HG02938 (cell line): ENCODE measurements around the gene NOL4L.
"Not testable (repeated sequence)": the region's sequence is repeated elsewhere in the genome, so short reads cannot be mapped to it uniquely, and the experiment has no call there.

Source experiments
- ATAC-seq: cut with Tn5 transposase; IDR thresholded peaks from one replicate; pipeline ENCODE4 v1.9.1; 2021; ENCODE audit warnings: mild to moderate bottlenecking, moderate library complexity; ENCODE audit not compliant: unreplicated experiment

The NOL4L gene

DNA sequence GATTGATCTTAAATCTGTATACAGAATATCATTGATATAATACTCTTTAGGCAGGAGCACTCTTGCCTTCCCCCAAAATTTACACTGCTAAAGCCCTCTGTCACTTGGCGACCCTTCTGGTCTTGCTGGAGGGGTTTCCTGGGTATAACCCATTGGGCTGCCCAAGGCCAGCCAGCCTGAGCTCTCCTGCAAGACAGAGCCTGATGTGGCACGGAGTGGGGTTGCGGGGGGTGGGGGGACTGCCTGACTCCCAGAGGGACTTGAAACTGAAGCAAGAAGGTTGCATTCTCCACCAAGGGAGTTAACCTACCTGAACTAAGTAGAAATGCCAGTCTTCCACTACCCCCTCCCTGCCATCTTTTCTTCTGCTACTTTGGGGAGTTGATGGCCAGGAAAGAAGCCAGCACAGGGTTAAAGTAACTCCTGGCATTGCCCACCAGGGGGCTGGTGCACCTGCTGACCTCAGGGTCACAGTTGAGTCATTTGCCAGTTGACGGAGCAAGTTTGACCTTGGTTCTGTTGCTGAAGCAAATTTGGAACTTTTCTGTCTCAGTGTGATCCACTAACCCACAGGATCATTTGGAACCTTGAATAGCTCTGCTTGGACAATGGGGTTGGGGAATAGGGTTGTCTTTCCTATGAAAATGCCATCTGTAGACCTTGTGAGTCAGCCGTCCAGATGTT lies 147.6 kb downstream of the NOL4L start:
- ATAC-seq, result no peak

DNA sequence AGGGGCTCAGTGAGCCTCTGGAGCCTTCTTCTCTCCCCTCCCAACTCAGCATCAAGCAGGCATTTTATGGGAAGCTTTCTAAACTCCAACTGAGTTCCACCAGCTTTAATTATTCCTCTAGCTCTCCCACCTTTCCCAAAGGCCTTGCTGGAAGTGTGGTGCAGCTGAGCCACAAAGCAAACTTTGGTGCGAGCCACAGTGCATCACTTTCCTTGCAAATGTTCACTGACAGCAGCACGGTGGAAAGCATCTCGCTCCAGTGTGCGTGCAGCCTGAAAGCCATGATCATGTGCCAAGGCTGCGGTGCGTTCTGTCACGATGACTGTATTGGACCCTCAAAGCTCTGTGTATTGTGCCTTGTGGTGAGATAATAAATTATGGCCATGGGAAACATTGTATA lies 148.2 kb downstream of the NOL4L start:
- ATAC-seq, result no peak

DNA sequence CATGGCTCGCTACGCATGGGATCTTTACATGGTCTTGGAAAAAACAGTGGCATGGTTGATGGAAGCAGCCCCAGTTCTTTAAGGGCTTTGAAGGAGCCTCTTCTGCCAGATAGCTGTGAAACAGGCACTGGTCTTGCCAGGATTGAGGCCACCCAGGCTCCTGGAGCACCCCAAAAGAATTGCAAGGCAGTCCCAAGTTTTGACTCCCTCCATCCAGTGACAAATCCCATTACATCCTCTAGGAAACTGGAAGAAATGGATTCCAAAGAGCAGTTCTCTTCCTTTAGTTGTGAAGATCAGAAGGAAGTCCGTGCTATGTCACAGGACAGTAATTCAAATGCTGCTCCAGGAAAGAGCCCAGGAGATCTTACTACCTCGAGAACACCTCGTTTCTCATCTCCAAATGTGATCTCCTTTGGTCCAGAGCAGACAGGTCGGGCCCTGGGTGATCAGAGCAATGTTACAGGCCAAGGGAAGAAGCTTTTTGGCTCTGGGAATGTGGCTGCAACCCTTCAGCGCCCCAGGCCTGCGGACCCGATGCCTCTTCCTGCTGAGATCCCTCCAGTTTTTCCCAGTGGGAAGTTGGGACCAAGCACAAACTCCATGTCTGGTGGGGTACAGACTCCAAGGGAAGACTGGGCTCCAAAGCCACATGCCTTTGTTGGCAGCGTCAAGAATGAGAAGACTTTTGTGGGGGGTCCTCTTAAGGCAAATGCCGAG lies 148.8 kb downstream of the NOL4L start:
- ATAC-seq, result no peak

DNA sequence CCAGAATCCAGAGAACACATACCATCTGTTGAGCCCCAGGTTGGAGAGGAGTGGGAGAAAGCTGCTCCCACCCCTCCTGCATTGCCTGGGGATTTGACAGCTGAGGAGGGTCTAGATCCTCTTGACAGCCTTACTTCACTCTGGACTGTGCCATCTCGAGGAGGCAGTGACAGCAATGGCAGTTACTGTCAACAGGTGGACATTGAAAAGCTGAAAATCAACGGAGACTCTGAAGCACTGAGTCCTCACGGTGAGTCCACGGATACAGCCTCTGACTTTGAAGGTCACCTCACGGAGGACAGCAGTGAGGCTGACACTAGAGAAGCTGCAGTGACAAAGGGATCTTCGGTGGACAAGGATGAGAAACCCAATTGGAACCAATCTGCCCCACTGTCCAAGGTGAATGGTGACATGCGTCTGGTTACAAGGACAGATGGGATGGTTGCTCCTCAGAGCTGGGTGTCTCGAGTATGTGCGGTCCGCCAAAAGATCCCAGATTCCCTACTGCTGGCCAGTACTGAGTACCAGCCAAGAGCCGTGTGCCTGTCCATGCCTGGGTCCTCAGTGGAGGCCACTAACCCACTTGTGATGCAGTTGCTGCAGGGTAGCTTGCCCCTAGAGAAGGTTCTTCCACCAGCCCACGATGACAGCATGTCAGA lies 149.6 kb downstream of the NOL4L start:
- no peak for ATAC-seq

DNA sequence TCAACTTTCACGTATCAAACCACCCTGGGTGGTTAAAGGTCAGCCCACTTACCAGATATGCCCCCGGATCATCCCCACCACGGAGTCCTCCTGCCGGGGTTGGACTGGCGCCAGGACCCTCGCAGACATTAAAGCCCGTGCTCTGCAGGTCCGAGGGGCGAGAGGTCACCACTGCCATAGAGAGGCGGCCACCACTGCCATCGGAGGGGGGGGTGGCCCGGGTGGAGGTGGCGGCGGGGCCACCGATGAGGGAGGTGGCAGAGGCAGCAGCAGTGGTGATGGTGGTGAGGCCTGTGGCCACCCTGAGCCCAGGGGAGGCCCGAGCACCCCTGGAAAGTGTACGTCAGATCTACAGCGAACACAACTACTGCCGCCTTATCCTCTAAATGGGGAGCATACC lies 150.7 kb downstream of the NOL4L start:
- ATAC-seq, result no peak

DNA sequence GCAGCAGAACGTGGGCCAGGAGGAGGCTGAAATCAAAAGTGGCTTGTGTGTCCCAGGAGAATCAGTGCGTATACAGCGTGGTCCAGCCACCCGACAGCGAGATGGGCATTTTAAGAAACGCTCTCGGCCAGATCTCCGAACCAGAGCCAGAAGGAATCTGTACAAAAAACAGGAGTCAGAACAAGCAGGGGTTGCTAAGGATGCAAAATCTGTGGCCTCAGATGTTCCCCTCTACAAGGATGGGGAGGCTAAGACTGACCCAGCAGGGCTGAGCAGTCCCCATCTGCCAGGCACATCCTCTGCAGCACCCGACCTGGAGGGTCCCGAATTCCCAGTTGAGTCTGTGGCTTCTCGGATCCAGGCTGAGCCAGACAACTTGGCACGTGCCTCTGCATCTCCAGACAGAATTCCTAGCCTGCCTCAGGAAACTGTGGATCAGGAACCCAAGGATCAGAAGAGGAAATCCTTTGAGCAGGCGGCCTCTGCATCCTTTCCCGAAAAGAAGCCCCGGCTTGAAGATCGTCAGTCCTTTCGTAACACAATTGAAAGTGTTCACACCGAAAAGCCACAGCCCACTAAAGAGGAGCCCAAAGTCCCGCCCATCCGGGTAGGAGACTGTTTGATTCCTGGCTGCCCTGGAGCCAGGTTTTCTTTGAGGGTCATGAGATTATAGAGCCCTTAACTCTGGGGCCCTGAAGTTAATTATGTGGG lies 151.7 kb downstream of the NOL4L start:
- ATAC-seq, result no peak

DNA sequence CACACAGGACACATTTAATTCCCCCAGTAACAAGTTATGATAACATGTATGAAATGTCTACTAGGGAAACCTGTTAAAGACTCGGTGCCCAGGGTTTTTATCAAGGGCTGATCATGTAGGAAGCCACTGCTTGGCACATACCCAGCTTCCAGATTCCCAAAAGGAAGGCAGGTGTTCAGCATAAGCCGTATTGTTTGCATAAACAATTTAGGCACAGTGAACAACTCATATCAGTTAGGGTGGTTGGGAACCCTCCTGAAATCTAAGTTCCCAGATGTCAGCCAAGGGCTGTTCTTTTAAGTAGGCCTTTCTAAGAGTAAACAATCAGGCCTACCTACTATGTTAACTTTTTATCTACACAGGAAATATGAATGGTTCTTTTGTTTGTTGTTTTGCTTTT lies 152.9 kb downstream of the NOL4L start:
- ATAC-seq, result no peak

DNA sequence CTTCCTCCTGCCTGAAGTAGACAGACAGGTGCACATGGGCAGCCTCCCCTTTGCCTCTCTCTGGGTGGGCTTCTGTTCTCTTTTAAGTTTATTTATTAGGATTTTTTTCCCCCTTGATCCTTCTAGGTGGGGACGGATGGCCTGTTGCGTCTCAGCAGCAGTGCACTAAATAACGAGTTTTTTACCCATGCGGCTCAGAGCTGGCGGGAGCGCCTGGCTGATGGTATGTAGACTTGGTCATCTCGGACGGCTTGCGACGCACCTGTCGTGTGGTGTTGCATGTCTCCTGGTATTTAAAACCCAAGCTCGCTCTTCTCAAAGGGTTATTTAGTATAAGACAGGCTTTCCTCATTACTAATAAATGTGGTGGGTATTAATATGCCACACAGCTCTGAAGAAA lies 153.7 kb downstream of the NOL4L start:
- no peak for ATAC-seq

DNA sequence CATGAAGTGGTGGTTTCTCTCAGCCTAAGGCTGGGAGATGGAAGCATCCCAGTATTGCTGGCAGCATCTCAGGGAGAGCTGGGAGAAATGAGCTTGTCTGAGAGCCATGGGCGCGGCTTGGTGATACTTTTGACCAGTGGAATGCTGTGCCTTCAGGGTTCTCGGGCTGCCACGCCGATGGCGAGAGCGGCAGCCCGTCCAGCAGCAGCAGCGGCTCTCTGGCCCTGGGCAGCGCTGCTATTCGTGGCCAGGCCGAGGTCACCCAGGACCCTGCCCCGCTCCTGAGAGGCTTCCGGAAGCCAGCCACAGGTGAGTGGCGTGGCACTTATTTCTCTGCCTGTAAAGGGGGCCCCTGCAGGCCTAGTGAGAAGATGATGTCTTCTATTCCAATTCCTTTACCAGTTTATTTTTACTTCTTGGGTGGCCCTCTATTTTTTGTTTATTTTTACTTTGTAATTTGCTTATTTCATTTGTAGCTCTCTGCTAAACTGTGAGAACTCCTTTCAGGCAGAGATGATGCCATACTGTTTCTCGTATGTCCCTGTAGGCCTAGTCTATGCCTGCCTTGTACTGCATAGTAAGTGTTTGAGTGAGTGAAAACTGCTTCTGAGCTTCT lies 155.3 kb downstream of the NOL4L start:
- no peak for ATAC-seq

DNA sequence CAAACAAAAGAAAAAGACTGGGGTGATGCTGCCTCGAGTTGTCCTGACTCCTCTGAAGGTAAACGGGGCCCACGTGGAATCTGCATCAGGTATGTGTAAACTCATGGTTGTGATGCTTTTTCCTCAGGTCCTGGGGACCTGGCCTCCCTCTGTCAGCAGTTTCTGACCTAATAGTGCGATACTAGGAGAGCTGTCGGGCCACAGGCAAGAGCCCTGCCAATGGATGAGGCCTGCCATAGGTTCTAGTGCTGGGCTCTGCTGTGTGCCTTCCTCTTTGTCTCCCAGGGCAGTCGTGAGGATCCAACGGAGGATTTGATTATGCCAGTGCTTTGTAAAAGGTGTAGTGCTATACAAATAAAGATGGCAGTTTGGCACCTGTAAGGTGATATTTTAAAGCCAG lies 155.8 kb downstream of the NOL4L start:
- ATAC-seq, result no peak

DNA sequence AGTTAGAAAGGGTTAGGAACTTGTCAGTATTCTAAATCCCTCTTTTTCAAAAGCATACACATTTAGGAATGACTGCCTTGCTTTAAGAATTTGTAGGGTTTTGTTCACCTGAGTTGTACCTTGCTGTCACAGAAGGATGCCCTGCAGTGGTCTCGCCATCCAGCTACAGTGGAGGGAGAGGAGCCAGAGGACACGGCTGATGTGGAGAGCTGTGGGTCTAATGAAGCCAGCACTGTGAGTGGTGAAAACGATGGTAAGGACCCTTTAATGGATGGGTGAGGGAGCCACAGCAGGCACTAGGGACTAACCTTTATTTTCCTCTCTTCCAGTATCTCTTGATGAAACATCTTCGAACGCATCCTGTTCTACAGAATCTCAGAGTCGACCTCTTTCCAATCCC lies 157.1 kb downstream of the NOL4L start:
- ATAC-seq, result no peak

DNA sequence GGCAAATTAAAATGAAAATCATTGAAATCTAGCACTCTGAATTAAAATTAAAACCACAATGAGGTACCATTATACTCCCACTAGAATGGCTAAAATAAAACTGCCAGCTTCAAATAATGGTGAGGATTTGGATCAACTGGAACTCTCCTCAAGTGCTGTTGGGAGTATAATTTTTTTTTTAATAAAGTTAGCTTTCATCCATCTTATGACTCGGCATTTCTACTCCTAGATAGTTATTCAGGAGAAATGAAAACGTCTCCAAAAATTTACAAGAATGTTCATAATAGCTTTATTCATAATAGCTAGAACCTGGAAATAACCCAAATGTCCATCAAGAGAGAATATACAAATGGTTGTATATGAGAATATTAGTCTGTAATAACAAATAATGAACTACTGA lies 163.8 kb downstream of the NOL4L start:
- ATAC-seq, result no peak

DNA sequence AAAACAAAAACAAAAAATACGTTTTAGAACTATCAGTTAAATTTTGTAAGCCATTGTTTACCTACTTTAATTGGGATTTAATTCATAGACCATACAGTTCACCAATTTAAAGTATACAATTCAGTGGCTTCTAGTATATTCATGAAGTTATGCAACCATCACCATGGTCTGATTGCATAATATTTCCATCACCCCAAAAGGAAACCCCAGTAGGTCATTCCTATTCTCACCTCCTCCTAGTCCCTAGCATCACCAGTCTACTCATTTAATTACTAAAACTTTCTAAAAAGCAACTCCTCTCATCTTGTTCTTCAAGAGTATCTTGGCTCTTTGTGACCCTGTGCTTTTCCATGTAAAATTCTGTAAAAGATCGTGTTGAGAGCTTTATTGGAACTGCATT lies 166.8 kb downstream of the NOL4L start:
- no peak for ATAC-seq

DNA sequence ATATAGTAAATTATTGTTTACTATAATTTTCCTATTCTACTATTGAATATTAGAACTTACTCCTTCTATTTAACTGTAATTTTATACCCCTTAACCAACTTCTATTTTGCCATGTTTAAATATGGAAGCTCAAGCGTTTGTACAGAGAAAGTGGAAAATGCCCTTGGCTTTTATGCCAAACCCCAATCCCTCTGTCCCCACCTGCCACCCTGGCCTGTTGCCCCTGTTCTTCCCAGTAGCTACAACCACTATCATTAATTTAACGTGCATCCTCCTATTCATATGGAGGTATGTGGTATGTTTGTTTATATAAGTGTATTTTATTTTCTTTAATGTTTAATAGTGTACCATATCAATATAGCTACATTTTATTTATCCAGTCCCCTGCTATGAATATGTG lies 168.9 kb downstream of the NOL4L start:
- no peak for ATAC-seq

DNA sequence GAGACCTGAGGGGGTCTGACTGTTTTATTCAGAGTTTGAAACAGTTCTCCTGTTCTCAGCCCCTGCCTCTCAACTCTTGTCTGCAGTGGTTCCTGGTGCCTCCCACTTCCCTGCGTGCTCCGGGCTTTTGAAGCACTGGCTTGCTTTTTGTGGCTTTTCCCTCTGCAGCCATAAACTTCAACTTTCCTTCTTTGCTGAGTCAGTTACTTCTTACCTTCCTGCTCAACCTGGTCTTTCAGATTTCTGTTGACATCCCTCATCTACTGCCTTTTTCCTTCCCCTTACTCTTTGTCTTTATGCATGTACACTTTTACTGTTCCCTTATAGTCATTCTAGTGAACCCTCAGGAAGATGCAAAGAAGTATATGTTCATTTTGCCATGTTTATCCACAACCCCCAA lies 169.6 kb downstream of the NOL4L start:
- no peak for ATAC-seq

DNA sequence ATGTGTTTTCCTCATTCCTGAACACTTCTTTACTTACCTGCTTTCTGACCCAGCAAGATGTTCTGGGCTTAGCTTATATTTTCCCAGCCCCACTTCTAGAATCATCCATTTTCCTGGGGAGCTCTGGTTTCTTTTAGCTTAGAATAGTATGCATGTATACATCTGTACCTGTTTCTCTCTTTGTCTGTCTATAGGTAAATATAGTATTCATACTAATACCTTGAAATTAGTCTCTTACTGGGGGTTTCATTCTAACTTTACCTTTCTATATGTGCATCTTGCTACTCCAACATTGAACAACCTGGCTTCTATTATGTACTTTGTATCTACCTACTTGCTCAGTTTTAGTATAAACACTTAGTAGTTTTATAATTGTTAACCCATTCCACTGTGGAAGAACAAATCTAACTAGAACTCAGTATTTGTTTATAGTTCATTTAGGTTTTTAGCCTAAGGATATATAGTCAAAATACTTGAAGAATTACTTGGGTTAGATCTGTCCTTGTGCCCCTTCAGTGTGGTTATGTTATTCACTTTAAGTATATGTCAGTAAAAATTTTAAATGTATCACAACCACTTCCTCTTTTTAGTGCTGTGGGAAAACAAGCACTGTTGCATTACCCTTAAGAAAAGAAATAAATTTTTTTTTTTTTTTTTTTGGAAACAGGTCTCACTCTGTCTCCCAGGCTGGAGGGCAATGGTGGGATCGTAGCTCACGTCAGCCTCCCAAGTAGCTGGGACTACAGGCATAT lies 173.0 kb downstream of the NOL4L start:
- no peak for ATAC-seq

DNA sequence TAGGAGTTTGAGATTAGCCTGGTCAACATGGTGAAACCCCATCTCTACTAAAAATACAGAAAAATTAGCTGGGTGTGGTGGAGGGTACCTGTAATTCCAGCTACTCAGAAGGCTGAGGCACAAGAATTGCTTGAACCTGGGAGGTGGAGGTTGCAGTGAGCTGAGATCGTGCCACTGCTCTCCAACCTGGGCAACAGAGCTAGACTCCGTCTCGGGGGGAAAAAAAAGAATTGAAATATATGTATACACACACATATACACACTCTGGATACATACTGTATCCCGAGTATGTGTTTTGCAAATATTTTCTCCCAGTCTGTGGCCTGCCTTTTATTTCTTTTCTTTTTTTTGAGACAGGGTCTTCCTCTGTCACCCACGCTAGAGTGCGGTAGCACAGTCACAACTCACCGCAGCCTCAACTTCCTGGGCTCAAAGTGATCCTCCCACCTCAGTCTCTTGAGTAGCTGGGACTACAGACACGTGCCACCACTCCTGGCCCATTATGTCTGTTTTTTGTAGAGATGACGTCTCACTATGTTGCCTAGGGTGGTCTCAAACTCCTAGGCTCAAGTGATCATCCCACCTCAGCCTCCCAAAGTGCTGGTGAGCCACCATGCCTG lies 177.9 kb downstream of the NOL4L start:
- ATAC-seq, result not testable (repeated sequence)

DNA sequence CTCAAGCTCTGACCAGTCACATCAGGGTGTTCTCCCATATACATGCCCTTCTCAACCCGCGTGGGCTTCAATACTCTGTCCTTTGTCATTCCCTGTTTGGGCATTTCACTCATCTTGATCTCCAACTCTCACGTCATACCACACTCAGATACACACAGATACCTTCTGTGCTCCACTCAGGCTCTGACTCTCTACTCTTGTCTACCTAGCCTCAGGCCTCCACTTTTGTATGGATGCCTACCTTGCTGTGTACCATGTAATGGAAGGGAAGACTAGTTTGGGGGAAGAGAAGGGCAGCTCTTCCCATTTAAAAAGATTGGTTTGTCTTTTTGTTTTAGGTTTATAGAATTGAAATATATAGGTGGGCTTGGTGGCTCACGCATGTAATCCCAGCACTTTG lies 178.4 kb downstream of the NOL4L start:
- no peak for ATAC-seq

DNA sequence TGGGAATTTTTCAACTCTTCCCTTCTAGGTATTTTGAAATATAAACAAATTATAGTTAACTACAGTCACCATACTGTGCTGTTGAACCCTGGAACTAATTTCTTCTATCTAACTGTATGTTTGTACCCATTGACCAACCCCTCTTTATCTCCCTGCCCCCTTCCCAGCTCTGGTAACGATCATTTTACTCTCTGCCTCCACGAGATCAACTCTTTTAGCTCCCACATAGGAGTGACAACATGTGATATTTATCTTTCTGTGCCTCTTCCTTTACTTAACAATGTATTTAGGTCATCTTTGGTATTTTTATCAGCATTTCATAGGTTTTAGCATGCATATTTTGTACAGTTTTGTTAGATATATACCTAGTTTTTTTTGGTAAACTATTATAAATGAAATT lies 181.1 kb downstream of the NOL4L start:
- no peak for ATAC-seq

DNA sequence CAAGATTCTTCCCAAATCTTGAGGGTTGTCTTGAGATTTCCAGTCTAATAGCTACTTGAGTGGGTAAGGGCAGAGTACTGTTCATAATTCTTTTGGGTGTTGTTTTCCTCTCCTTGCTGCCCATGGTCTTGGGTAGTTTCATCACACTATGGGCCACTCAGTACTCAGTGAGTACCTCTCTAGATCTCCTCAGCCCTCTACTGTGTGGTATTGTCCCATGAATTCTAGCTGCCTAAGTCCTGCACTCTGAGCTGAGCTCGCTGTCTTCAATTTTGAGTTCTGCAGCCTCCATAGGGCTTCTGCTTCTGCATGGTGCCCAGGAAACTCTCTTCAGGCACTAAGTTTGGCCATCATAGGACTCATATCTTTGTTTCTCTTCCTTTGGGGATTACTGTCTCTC lies 184.7 kb downstream of the NOL4L start:
- no peak for ATAC-seq
